Stimulated activated CD8-positive, alpha-beta memory T cell treated with anti-CD3 and anti-CD28 coated beads, Interleukin-12 subunit alpha, Interleukin-12 subunit beta, amount 100 ng/mL, for 24 hours (primary cell): Measurements from ENCODE around the gene ADAMTS15.

Experiments used
- DNase-seq: peaks from one replicate; pipeline ENCODE4 v3.0.0-alpha.2; 2020; ENCODE audit errors: extremely low read depth

ADAMTS15 gene, protein sequence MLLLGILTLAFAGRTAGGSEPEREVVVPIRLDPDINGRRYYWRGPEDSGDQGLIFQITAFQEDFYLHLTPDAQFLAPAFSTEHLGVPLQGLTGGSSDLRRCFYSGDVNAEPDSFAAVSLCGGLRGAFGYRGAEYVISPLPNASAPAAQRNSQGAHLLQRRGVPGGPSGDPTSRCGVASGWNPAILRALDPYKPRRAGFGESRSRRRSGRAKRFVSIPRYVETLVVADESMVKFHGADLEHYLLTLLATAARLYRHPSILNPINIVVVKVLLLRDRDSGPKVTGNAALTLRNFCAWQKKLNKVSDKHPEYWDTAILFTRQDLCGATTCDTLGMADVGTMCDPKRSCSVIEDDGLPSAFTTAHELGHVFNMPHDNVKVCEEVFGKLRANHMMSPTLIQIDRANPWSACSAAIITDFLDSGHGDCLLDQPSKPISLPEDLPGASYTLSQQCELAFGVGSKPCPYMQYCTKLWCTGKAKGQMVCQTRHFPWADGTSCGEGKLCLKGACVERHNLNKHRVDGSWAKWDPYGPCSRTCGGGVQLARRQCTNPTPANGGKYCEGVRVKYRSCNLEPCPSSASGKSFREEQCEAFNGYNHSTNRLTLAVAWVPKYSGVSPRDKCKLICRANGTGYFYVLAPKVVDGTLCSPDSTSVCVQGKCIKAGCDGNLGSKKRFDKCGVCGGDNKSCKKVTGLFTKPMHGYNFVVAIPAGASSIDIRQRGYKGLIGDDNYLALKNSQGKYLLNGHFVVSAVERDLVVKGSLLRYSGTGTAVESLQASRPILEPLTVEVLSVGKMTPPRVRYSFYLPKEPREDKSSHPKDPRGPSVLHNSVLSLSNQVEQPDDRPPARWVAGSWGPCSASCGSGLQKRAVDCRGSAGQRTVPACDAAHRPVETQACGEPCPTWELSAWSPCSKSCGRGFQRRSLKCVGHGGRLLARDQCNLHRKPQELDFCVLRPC

DNA sequence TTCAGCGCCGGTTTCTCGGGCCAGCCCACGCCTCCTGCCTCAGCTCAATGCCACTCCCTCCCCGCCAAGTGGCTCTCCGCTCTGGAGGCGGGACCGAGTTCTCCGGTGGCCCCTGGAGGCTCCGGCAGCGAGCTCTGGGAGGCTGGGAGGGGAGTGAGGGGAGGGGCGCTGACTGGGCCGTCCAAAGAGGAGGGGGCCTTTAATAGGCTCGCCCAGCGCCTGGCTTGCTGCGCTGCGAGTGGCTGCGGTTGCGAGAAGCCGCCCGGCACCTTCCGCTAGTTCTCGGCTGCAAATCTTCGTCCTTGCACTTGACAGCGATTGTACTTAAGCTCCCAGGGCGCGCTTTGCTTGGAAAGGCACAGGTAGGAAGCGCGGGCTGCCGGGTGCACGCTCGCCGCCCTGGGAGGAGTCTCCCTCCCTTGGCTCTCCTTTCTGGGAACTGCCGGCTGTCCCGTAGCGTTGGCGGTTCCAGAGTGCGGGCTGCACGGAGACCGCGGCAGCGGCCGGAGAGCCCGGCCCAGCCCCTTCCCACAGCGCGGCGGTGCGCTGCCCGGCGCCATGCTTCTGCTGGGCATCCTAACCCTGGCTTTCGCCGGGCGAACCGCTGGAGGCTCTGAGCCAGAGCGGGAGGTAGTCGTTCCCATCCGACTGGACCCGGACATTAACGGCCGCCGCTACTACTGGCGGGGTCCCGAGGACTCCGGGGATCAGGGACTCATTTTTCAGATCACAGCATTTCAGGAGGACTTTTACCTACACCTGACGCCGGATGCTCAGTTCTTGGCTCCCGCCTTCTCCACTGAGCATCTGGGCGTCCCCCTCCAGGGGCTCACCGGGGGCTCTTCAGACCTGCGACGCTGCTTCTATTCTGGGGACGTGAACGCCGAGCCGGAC lies at the start of gene ADAMTS15:
Gene ADAMTS15 (plus strand): TSS at position 230 of the 894 bp plus-strand sequence. CDS start 329 bp downstream, at position 559.
- no peak for DNase-seq

DNA sequence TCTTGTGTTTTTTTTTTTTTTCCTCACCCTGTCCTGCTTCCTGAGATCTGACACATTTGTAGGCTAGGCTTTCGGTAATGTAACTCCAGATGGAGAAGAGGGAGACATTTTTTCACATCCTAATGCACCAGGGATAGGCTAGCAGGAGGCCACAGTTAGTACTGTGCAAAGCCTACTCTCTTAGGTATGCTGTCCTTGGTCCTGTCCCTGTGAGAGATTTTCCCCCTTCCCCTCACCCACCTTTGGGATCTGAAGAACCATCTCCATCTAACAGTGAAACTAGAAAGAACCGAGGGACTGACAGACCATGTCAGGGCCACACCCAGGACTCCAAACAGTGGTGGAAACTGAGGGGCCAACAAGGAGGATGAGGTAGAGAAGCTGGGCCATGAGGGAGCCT lies 49.2 kb upstream of the ADAMTS15 start:
- no peak for DNase-seq

DNA sequence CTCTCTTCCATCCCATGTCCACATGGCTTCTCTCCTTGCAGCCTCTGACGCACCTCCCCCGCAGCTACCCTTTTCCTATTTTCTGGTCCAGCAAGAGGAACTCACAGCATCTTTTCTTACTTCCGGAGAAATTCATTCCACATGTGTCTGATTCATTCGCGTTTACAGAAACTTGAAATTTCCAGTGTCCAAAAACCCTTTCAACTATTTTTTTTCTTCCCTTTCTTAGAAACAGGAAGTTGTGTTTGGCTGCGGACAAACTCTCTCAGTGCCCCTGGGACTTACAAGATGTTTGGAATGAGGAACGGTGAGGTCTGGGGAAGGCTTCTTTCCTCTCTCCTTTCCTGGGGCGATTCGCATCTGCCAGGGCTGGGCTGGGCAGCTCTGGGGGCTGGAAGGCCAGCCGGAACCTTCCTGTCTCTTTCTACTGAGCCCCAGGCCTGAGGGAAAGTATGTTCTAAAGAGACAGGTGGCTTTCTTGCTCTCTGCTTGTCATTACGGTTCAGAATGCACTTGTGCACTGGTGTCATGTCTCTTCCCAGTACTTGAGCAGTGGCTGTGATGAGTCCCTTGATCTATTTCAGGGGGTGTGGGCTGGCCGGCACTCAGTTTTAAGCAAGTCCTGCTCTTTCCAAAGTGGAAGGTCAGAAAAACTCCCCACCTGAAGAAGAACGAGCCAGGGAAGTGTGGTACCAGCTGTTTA lies 47.5 kb upstream of the ADAMTS15 start:
- DNase-seq = no peak

DNA sequence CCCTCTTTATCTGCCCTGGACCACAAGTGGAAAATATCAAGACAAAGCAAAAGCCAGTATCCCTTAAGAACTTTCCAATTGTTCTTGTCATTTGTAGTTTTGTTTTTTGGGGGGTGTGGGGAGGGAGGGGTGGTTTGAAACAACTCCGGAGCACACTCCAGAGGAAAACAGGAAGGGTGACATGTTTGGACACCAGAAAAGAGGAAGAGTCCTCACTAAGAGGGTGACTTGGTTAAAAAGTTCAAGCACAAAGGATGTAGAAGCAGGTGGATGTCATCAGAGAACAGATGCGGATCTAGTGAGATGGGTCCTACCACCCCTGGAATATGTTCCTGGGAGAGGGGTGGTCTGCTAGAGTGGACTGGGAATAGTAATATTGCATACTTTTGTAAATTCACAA lies 45.9 kb upstream of the ADAMTS15 start:
- DNase-seq = no peak

DNA sequence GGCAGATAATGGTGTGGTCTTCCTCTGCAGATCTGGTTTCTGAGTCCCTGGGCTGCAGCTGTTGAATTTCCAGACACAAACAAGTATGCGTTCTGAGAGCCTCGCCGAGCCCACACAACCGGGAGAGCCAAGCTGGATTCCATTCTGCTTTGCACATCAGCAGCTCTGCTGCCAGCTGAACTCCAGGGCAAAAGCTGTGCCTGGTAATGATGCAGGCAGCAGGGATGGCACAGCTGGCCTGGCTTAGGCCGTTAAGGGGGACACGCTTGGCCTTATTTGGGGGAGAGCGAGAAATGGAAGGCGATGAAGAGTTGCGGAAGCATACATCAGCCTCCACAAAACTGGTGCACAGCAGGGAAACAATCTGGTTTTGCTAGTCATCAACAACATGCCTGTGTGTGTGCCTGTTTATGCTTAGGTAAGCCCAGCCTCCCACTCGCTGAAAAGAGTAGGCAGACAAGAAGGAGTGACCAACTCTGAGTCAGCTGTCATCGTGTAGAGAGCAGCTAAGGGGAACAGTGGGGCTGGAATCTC lies 45.1 kb upstream of the ADAMTS15 start:
- DNase-seq = no peak

DNA sequence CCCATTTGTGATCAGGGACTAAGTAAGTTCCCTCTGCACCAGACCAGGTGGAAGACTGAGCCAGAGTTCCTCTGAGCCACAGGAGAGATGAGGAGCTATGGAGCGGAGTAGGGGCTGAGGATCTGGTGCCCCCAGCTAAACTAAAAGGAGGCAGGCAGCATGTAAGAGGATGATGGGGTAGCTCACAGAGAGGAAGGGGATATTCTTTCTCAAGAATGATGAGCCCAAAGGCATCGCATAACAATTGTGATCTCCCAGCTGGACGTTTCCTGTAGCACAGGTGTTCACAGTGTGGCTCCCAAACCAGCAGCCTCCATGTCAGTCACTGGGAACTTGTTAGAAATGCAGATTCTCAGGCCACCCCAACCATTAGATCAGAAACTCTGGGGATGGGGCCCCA lies 44.5 kb upstream of the ADAMTS15 start:
- no peak for DNase-seq

DNA sequence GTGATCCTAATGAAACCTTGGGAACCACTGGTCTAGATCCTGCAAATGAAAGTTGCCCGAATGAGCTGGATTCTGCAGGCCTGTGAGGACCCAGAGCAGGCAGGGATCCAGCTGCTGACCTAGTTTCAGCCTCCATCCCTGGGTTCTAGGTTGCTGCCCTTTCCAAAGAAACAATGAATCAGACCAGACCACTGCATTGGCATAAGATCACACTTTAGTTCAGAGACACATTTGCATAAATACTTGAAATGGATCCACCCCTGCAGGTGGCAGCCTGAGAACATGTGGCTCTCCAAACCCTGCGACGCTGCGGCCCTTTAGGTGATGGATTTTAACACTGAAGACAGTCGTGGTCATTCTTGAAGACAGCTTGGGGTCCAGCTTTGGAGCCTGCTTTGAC lies 43.7 kb upstream of the ADAMTS15 start:
- no peak for DNase-seq

DNA sequence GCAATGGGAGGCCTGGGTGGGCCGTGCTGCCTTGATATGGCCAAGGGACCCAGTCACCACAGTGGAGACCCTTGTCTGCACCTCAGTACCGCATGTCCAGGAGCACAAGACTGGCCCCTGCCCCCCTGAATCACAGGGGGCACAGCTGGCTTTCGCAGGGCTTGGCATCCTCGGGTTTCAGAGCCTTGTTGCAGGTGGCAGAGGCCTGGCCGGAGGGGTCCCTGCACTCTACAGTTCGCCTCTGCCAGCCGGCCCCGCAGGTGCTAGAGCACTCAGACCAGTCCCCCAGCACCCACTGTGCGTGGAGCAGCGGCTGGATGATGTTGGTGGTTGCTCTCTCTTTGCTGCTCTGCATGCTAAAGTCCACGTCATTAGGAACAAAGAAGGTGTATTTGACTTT lies 43.0 kb upstream of the ADAMTS15 start:
- DNase-seq = no peak

DNA sequence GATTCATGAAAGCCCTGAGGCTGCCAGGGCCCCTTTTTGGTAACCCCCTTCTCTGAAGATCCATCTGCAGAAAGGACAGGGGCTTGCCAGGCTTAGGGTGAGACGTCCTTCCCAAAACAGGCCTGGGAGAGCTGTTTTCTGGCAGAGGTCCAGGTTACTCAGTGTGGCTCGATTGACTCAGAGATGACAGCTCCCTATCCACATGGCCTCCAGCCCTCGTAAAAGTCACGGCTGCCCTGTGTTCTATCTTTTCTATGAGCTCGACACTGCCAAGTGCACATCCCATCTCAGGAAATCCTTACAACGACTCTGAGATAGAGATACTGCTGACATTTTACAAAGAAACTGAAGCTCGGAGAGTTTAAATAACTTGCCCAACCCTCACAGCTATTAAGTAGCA lies 40.5 kb upstream of the ADAMTS15 start:
- no peak for DNase-seq

DNA sequence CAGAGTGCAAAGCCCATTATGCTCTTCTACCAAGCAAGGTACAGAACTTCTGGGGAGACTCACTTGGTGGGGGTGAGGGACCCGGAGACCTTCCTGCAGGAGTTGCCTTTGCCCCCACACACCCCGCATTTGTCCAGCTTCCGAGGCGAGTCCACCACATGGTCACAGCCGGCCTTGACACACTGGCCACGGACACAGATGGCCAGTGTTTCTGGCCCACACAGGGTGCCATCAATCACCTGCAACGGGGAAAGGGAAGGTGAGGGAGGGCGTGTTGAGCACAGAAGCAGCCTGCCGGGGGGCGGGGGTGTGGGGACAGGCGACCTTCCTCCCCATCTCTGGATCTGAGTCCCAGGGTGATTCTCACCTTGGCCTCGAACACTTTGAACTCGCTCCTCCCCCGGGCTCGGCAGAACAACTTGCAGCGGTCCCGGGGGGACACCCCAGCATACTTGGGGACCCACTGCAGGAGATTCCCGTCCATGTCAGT lies 40.0 kb upstream of the ADAMTS15 start:
- no peak for DNase-seq

DNA sequence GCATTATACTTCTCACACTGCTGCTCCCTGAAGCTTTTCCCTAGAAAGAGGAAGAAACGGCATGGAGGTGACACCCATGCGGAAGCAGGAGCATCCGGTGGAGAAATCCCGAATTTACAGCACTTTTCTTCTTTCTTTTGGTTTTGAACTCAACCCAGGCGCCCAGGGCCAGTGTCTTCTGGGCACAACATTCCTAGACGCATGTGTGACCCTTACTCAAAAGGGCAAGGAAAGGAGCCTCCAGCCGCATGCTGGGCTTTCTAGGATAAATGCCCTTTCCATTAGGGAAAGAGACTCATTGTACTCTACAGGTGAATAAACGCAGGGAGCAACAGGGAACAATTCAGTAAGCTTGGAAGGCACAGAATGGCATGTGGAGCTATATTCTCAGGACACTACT lies 39.5 kb upstream of the ADAMTS15 start:
- no peak for DNase-seq

DNA sequence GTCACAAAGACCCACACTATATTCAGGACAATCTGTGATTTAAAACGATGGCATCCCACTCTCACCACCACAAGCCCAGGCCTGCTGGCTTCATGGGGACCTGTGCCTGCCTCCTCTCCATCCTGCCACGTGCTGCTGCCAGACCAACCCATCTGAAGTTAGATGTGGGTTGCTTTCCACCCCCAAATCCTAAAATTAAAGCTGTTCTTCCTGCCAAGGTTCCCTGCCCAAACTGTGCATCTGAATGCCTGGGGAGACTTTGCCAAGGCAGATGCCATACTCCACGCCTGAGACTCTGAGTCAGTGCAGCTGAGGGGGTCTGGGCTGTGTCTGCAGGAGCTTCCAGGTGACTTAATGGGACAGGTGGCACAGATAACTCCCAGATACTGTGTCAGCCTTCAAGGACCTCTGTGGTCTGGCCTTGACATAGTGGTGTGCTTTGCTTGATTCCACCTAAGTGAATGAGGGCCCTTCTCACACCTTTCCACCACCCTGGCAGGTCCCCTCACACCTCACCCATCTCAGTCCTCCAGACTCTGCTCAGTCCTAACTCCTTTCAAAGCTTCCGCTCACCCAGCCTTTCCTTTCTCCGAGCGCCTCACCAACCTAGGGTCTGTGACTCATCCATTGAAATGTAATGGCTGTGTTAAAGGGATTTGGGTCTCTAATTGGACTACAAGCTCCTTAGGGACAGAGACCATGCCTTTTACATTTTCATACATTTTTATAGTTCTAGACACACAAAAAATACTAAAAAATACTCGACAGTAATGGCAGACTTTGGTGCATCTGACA lies 38.7 kb upstream of the ADAMTS15 start:
- no peak for DNase-seq

DNA sequence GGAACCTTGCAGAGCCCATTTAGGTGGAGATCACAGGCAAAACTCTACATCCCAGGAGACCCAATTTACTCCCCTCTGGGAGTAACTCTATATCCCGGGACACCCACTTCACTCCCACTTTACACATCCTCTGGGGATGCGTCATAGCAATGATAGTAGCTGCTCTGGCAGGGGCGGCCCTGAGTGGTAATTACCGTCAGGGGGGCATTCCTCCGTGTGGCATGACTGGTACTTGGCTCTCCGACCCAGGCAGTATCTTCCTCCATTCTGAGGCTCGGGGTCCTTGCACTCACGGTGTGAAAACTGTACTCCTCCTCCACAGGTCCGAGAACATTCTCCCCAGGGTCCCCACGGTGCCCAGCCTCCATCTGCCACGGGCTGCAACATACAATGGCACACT lies 37.2 kb upstream of the ADAMTS15 start:
- DNase-seq = no peak

DNA sequence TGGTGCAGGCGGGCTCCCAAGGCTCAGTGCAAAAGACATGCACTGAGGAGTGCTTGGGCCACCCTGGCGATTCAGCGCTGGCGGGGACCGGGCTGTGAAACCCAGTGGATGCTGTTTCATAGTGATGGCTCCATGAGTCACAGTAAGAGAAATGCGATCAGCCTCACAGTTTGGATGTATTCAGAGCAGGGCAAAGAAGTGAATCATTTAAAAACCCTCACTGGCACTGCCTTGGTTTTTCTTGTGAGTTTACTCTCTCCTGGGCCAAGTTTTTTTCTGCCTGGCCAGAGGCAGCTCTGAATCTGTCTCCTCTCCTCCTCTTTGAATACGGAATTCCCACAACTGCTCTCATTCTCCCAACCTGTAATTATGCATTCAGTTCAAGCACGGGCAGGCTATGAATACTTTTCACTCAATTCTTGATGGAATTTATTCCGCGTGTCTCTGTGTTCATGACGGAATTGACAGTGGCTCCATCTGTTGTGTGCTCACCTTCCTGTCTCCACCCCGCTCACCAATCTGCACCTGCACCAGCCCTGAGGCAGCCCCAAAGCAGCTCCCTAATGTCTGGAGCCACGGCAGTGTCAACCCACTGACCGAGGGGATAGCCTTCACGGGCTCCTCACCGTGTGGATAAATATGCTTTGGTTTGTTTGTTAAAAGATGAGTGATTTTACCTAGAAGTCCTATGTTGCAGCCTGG lies 34.9 kb upstream of the ADAMTS15 start:
- DNase-seq = no peak

DNA sequence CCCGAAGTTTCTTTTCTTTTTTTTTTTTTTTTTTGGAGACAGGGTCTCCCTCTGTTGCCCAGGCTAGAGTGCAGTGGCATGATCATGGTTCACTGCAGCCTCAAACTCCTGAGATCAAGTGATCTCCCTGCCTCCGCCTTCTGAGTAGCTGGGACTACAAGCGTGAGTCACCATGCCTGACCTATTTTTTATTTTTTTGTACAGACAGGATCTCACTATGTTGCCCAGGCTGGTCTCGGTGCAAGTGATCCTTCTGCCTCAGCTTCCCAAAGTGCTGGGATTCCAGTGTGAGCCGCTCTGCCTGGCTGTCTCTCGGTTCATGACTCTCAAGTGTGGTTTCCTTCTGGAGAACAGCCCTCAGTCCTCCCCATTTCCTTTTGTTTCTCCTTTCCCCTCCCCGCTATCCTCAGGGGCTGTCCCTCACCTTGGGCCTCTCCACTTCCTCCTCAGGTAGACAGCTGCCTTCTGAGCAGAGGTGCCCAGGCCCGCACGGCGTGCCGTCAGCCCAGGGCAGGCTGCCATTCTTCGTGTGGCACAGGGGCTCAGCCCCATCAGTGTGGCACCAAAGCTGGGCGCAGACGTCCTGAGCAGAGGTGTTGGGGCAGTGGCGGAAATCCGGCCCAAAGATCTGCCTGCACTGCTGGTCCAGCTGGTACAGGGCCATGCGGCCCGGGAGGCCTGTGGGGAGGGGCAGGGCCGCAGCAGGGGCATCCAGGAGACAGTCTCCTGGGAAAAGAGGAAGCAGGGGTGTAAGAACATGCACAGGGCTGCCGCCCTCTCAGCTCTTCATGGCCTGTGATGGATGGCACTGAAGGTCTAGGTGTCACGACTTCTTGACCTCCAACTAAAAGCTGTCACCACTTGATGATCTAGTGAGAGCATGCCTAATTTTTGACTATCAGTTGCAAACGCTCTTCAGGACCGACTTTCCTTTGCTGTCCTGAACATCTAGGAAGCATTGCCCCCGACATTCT lies 34.1 kb upstream of the ADAMTS15 start:
- no peak for DNase-seq

DNA sequence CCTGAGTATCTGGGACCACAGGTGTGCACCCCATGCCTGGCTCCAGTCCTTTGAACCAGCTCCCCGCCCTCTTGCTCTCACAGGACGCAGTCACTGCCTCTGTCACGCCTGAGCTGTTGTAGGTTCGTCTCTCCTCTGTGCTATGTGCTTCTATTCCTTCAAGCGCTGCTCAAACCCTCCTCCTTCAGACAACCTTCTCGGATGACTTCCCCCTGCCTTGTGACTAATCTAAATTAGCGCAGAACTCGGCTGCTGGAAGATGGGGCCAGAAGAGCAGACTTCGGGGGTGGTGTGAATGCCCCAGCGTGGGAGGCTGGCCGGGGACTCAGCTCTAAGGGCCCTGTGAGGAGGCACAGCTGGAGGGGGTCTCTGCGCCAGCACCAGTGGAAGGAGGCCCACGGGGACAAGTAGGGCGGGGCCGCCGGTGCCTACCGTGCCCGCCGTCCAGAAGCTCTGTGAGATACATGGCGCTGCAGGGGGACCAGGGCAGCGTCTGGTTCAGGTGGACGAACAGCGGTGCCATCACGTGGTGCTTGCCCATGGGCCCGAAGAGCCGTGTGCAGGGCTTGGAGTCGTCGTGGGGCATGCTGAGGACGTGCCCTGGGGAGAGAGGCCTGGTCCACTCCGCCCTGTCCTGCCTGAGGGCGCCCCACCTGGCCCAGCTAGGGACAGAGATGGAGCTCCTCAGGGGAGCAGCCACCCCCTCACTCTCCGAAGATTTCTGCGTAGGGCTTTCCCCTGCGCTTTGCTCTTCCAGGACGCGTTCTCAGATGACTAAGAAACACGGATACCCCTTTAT lies 32.5 kb upstream of the ADAMTS15 start:
- DNase-seq = no peak

DNA sequence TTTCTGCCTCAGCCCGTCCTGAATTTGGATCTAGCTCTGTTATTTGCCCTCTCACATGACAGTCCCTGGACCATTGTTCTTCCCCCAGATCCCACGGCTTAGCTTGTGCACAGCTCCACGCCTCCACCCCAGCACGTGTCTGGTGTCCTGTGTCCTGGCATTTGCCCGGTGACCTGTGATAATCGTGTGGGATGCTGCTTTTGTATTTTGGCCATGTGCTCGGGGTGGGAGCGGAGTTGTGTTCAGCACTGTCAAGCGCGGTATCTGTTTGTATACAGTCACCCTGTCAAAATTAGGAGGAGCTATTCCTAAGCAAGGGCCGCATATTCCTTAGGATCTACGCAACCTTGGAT lies 31.9 kb upstream of the ADAMTS15 start:
- DNase-seq = no peak
